T1000 (cell line): ENCODE results near the gene GRAP2.
"Not testable (repeated sequence)": the region's sequence is repeated elsewhere in the genome, so short reads cannot be mapped to it uniquely, and the experiment has no call there.

Experiments
- DNase-seq: peaks from one replicate; lab custom pipeline; 2025; ENCODE audit warnings: mixed read lengths; lab: John Stamatoyannopoulos, UW

The GRAP2 gene

GRCh38 chr22:39897841-39898240 lies 3.0 kb upstream of the GRAP2 start:
- DNase-seq = no peak

GRCh38 chr22:39898997-39899396 lies 1.9 kb upstream of the GRAP2 start:
- DNase-seq = no peak

- DNase-seq = no peak
These were observed 772 bp downstream of the GRAP2 start for GRCh38 chr22:39901565-39902146.

- not testable (repeated sequence) for DNase-seq
These were observed 3.1 kb downstream of the GRAP2 start for GRCh38 chr22:39904024-39904423.

GRCh38 chr22:39904862-39905261 lies 4.0 kb downstream of the GRAP2 start:
- DNase-seq = no peak

- DNase-seq = no peak
These were observed 4.8 kb downstream of the GRAP2 start for GRCh38 chr22:39905687-39906086.

GRCh38 chr22:39906207-39906606 lies 5.3 kb downstream of the GRAP2 start:
- DNase-seq = no peak

- DNase-seq = no peak
These were observed 6.2 kb downstream of the GRAP2 start for GRCh38 chr22:39907047-39907446.

GRCh38 chr22:39907605-39908097 lies 6.8 kb downstream of the GRAP2 start:
- no peak for DNase-seq

- DNase-seq = no peak
These were observed 7.3 kb downstream of the GRAP2 start for GRCh38 chr22:39908136-39908535.

GRCh38 chr22:39908737-39909136 lies 7.9 kb downstream of the GRAP2 start:
- no peak for DNase-seq

GRCh38 chr22:39910876-39911613 lies 10.2 kb downstream of the GRAP2 start:
- no peak for DNase-seq

GRCh38 chr22:39913321-39913720 lies 12.4 kb downstream of the GRAP2 start:
- no peak for DNase-seq

GRCh38 chr22:39913886-39914285 lies 13.0 kb downstream of the GRAP2 start:
- DNase-seq = no peak

GRCh38 chr22:39914584-39914983 lies 13.7 kb downstream of the GRAP2 start:
- DNase-seq = no peak

- DNase-seq = no peak
These were observed 14.4 kb downstream of the GRAP2 start for GRCh38 chr22:39915295-39915726.

- DNase-seq = no peak
These were observed 15.6 kb downstream of the GRAP2 start for GRCh38 chr22:39916496-39916895.

- DNase-seq = no peak
These were observed 16.3 kb downstream of the GRAP2 start for GRCh38 chr22:39917197-39917643.

- DNase-seq = no peak
These were observed 17.1 kb downstream of the GRAP2 start for GRCh38 chr22:39917776-39918495.

- no peak for DNase-seq
These were observed 19.4 kb downstream of the GRAP2 start for GRCh38 chr22:39920134-39920743.

GRCh38 chr22:39923696-39924095 lies 22.8 kb downstream of the GRAP2 start:
- DNase-seq = no peak

GRCh38 chr22:39924286-39924685 lies 23.4 kb downstream of the GRAP2 start:
- no peak for DNase-seq
